GM19193 (cell line): ENCODE measurements around the gene AMACR.

Experiments
- POLR2A ChIP-seq: IDR thresholded peaks from 4 replicates; pipeline ENCODE4 v1.6.1; 2011; ENCODE audit not compliant: insufficient read depth, insufficient read length; ENCODE audit errors: extremely low read depth

AMACR gene

DNA sequence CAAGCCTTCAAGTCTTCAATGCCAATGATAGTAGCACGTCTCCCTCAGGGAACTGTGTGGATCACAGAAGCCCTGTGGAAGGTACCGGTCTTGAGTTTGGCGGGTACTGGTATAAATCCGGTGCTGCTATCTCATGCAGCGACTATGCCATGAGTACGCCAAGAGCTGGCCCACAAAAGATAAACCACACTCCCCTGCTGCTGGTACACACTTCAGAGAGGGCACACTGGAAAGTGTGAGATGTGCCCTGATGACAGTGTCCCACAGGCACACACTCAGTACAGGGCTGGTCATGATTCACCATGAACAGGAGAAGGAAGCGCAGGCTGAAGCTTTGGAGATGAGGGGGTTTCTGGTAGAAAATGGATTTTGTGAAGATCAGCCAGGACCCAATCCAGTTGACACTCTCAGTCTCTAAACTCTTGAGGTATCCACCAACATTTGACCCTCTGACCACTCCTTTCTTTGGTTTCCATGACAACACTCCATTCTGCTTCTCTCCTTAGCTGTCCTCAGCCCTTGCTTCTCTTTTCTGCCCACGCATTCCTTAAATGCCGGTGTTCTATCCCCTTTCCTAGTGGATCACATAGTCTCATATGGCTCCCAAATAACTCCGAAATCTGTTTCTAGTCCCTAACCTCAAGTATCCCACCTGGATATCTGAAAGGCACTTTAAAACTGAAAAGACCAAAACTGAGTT, 5.1 kb downstream of the AMACR start:
- TF ChIP-seq POLR2A, result no peak

DNA sequence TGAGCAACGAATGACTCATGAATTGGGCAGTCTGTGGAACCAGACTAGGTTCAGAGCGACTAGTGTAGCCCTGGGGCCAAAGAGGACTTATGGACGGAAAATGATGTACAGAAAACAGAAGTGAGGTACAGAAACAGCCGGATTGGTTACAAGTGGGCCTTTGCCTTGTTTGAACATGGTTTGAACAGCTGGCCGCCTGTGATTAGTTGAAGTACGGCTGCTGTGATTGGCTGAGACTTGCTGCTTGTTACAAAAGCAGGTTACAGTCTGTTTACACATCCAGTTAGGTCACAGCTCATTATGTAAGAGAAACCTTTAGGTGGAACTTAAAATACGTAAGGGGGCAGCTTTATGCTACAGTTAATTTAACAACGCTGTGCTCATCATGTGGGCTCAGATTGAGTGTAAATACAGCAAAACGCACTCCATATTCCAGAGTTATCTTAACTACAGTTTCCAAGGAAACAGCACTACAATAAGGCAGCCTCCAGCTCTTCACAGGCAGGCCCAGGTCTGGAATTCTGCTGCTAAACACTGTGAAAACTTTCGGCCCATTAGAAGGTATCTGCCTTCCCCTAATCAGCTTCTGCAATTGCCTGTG, 6.5 kb downstream of the AMACR start:
- no peak for TF ChIP-seq POLR2A

DNA sequence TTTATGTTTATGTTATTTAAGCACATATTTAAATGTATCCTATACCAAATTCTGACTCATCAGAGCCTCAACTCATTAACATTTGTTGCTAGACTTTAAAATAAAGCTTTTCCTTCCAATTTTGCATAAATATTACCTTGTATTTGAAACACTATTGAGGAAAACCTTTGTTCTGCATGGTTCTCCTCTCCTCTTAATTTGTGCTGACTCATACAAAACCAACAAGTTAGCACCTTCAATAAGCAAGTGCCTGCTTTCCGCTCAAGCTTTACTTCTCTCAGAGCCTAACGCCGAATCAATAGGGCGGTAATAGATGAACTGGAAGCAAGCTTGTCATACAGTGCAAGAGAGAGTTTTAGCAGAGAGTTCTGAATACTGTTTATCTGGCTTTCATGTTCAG, 7.9 kb downstream of the AMACR start:
- TF ChIP-seq POLR2A, result no peak

DNA sequence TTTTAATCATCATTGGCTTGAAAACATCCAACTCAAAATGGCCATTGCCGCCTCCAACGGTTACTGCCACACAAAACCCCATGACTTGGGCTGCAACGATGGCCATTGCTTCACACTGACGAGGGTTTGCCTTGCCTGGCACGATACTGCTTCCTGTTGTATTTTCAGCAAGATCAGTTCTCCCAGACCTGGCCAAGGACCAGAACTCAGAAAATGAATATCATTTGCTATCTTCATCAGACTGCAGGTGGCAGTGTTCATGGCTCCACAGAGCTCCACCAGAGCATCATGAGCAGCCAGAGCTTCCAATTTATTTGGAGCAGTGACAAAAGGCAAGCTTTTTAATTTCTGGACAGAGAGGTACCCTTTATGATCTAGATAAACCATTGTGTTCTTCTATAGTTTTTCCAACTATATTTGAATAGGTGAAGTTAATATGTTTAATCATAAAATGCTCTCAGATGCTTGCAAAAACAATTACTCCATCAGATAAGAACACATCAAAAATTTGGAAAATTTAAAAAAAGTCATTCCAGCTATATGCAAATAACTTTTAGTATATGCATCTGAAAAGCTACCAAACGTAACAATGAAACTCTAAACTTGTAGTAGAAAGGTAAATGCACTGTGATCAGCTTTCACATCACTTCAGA, 10.4 kb downstream of the AMACR start:
- no peak for TF ChIP-seq POLR2A

DNA sequence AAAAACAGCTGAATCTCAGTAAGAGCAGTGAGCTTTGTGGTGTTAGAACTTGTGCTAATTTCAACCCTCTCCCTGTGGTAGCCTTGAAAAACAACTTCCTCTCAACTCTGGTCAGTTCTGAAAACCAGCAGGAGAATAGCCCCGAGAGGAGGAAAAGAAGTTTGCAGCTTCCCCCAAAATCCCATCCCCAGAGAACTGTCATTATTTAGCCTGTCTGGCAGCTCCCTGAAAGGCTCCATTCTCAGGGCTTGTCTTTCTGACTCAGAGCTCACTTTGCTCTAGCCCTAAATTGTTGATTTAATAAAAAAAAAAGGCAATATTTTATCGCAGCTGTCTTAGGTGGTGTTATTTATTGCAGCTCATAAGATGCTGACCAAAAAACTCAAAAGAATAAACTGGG, 12.0 kb downstream of the AMACR start:
- TF ChIP-seq POLR2A, result no peak

DNA sequence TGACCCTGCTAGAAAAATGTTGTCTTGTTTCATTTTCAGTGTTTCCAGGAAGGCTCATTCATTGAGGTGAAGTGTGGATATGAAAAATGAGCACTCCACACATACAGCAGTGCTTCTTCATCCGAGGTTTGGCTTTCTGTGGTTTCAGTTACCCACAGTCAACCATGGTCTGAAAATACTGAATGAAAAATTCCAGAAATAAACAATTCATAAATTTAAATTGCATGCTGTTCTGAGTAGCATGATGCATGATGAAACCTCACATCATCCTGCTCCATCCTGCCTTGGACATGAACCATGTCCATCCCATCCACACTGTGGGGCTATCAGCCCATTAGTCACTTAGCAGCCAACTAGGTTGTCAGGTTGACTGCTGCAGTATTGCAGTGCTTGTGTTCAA, 13.0 kb downstream of the AMACR start:
- no peak for TF ChIP-seq POLR2A

DNA sequence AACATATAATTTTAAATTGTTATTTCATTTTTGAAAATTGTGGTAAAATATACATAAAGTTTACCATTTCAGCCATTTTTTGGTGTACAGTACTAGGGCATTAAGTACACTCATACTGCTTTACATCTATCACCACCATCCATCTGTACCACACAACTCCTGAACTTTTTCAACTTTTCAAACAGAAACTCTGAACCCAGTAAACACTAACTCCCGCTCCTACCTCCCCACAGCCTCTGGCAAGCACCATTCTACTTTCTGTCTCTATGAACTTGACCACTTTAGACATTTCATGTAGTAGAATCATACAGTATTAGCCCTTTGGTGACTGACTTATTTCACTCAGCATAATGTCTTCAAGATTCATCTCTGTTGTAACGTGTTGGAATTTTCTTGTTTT, 15.0 kb downstream of the AMACR start:
- no peak for TF ChIP-seq POLR2A

DNA sequence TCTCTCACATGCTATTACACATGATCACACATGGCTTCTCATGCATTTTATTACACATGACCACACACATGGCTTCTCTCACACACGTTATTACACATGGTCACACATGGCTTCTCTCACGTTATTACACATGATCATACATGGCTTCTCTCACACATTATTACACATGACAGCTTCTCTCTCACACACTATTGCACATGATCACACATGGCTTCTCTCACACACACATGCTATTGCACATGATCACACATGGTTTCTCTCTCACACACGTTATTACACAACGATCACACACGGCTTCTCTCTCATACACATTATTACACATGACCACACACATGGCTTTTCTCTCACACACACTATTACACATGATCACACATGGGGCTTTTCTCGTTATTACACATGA, 22.4 kb downstream of the AMACR start:
- TF ChIP-seq POLR2A, result no peak

DNA sequence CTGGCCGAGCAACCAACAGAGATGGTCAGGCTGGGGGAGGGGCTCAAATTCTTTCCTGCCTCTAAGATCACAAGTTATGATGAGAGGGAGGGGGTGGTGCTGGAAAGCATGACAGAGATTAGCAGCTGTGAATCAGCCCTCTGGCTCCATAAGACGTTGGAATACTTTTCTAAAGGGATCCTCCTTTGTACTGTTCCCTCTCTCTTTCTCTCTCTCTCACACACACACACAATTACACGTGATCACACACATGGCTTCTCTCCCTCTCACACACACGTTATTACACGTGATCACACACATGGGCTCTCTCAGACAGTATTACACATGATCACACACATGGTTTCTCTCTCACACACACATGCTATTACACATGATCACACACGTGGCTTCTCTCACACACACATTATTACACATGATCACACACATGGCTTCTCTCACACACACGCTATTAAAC, 23.2 kb downstream of the AMACR start, which contains the start of gene SLC45A2:
Gene SLC45A2, minus strand, starts transcription at position 23 of the 454 bp plus-strand sequence. CDS start 110 bp downstream, outside the sequence.
- TF ChIP-seq POLR2A, result no peak

DNA sequence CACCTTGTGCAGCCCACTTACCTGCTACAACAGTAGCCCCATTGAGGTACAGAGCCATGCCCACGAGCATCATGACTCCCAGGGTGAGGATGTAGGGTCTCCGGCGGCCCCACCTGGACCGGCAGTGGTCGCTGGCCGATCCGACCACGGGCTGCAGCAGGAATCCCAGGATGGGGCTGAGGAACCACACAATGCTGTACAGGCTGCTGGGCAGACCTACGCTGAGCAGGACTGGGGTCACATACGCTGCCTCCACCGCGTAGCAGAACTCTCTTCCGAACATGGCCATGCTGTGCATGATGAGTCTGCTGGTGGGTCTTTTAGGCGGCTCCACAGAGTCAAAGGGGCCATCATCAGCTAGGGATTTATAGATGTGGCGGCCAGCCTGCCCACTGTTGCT, 23.7 kb downstream of the AMACR start:
- TF ChIP-seq POLR2A, result no peak

DNA sequence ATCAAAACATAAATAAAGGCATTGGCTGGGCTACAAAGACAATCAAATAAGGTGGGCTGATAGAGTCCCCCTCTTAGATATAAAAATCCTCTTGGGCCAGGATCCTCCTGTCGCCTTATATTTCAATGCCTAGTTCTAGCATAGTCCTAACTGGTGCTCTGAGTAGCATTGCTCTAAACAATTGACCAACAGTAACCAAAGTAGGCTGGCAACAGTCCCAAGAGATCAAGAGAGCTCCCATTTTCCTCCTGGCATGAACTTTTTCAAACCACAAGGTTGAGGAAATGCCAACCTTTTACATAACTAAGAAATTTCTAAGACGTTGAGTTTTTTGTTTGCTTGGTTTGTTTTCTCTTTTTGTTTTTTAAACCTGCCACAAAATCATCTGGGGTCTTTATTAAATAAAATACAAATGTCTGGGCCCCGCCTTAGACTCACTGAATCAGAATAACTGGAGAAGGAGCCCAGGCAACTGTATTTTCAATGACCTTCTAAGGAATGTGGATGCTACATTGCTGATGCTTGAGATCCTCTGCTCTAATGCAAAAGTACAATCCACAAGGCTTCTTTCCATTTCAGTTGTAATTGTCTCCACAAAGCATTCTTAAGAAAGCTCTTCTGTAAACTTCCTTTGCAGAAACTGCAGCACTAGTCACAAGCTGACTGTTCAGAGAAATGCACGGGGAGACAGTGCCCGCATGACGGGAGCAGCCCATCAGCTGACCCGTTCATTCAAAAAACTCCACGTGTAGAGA, 26.3 kb downstream of the AMACR start:
- no peak for TF ChIP-seq POLR2A

DNA sequence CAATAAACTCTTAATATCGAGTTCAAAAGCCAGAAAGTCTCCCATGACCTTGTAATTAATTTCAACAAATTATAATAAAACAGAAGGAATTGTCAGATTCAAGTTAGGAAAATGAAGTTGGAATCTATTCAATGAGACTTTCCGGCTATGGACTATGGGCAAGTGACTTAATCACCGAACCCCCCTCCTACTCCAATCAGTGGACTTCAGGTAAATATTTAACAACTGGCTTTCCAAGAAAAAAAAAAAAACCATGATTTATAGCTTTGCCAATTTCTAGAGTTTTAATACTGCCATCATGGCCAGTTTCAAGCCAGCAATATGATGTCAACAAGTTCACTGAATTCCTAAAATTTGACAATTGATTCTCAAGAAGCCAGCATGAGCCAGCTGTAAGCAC, 27.8 kb downstream of the AMACR start:
- TF ChIP-seq POLR2A, result no peak

DNA sequence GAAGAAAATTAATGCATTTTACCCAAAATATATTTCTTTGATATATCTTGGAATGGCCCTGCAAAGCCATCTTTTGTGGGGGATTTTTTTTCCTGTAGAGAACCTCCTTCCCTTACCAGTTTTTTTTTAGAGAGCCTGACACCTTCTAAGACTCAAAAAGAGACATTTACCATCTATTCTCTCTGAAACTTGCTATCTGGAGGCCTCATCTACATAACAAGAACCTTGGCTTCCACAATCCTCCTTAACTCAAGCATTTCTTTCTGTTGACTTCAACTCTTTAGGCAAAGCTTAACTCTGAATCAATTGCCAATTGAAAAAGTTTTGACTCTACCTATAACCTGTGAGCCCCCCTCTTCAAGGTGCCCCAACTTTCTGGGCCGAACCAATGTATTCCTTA, 29.5 kb downstream of the AMACR start:
- no peak for TF ChIP-seq POLR2A

DNA sequence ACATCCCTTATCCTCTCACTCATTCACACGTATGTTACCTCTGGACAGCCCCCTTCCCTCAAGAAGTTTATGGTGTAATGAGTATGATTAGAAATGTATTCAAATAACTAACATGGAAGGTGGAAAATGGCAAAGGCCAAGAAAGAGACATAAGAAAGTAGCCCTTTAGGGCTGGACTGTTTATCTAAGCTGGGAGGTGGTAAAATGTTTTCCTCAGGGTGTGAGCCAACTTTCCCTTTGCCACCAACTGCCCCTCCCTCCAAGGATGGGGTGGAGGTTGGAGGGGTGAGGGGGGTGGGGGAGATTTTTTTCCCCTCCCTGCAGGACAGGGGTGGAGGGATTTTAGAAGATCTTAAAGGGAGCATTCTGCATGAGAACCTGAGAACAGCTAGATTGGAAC, 31.5 kb downstream of the AMACR start:
- no peak for TF ChIP-seq POLR2A

DNA sequence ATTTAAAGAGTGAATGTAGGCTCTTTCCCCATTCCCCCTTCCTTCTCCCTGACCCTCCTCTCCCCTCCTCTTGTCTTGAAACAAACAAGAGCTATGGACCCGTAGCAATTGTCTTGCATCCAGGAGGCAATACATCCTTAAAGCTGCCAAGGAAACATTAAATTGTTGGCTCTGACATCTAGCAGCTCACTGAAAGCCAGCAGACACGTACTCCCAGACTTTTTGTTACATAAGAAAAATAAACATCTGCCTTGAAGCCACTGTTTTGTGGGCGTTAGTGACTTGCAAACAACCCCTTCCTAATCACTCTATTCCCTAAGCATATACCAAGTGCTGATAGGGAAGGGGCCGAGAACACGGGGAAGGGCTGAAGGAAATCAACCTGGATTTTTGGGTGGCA, 32.0 kb downstream of the AMACR start:
- TF ChIP-seq POLR2A, result no peak
